ENCODE measurements around the gene SPTBN4. TPM values are rescaled to one million over a fixed set of nuclear protein-coding genes. Genes with fewer than 3 reads are reported as not detected.

Gene SPTBN4
- total RNA-seq, 4 donors from 2014 or later = 1.4 to 5.1 (median 2.3) TPM

GRCh38 chr19:40612831-40613689, 146.3 kb downstream of the SPTBN4 start:
- no peak for TF ChIP-seq CTCF (IDR thresholded peaks at IDR 0.05; ENCODE audit: low read depth)

- TF ChIP-seq CTCF (IDR thresholded peaks at IDR 0.05; ENCODE audit: low read depth) = no peak
These were observed 147.2 kb downstream of the SPTBN4 start for GRCh38 chr19:40613690-40614621.

- no peak for TF ChIP-seq CTCF (IDR thresholded peaks at IDR 0.05; ENCODE audit: low read depth)
These were observed 148.0 kb downstream of the SPTBN4 start for GRCh38 chr19:40614622-40615411.

- no peak for TF ChIP-seq CTCF (IDR thresholded peaks at IDR 0.05; ENCODE audit: low read depth)
These were observed 149.4 kb downstream of the SPTBN4 start for GRCh38 chr19:40616178-40616577.

GRCh38 chr19:40616941-40617340, 150.1 kb downstream of the SPTBN4 start:
- TF ChIP-seq CTCF (IDR thresholded peaks at IDR 0.05; ENCODE audit: low read depth) = no peak

- no peak for TF ChIP-seq CTCF (IDR thresholded peaks at IDR 0.05; ENCODE audit: low read depth)
These were observed 151.2 kb downstream of the SPTBN4 start for GRCh38 chr19:40617961-40618360.

Data from subcutaneous adipose tissue (tissue), 4 donors.